H1 (cell line): ENCODE measurements around the gene TFAP2B. TPM values are rescaled to one million over a fixed set of nuclear protein-coding genes. Genes with fewer than 3 reads are reported as not detected.

Experiments used
- CTCF ChIA-PET: fragments of 300-600 bp; sonication (Branson Sonifier 250); formaldehyde crosslinking; loops from one replicate; lab custom pipeline; 2021; ENCODE audit not compliant: partially characterized antibody; lab: Charles Lee
- POLR2A ChIA-PET: fragments of 300-600 bp; sonication (Branson Sonifier 250); formaldehyde crosslinking; loops from one replicate; lab custom pipeline; 2021; ENCODE audit warnings: inconsistent platforms; ENCODE audit not compliant: partially characterized antibody; lab: Charles Lee
- DNase-seq, 2 experiments: peaks; one replicate each; pipeline versions ENCODE4 v3.0.0 to v3.0.0-alpha.2; 2010 to 2022; ENCODE audit warnings: low spot score in 2 of 2, low read depth in 1 of 2, mixed read lengths in 1 of 2
- FAIRE-seq: peaks from 2 replicates; lab custom pipeline; 2011; peaks lifted over from hg19 to GRCh38; lab: Jason Lieb, UNC
- H2AFZ ChIP-seq: 2 replicates; pipeline ENCODE4 v1.8.1; 2012; ENCODE audit warnings: low read length, inconsistent platforms
- H2AK5ac ChIP-seq: 2 replicates; pipeline ENCODE4 v1.6.1; 2013; ENCODE audit warnings: low read depth, low read length
- H2BK120ac ChIP-seq: replicated peaks from 2 replicates; pipeline ENCODE3; 2013; ENCODE audit warnings: low read depth, low read length, inconsistent platforms
- H2BK12ac ChIP-seq: 2 replicates; pipeline ENCODE4 v1.6.1; 2013; ENCODE audit warnings: low read depth, low read length
- H2BK15ac ChIP-seq: 2 replicates; pipeline ENCODE4 v1.6.1; 2013; ENCODE audit warnings: low read length
- H2BK20ac ChIP-seq: 2 replicates; pipeline ENCODE4 v1.6.1; 2013; ENCODE audit warnings: low read length
- H2BK5ac ChIP-seq: 2 replicates; pipeline ENCODE4 v1.6.1; 2013; ENCODE audit warnings: low read depth, low read length
- H3K14ac ChIP-seq: 2 replicates; pipeline ENCODE4 v1.6.1; 2013; ENCODE audit warnings: inconsistent platforms; ENCODE audit not compliant: insufficient read length
- H3K18ac ChIP-seq: 2 replicates; pipeline ENCODE4 v1.6.1; 2013; ENCODE audit warnings: low read length; ENCODE audit errors: extremely low read depth
- H3K23ac ChIP-seq: 2 replicates; pipeline ENCODE4 v1.6.1; 2013; ENCODE audit warnings: inconsistent platforms; ENCODE audit not compliant: insufficient read length
- H3K23me2 ChIP-seq: 2 replicates; pipeline ENCODE4 v1.6.1; 2013; ENCODE audit warnings: low read depth, low read length
- H3K27ac ChIP-seq: 2 replicates; pipeline ENCODE4 v1.6.1; 2011; ENCODE audit warnings: low read depth, low read length, inconsistent platforms
- H3K27me3 ChIP-seq, 4 experiments: replicated peaks in 1 of 4; 1 replicate in 1 of 4; 2 replicates in 3 of 4; pipeline versions ENCODE4 v1.6.1 to v1.8.1; 2011 to 2013; ENCODE audit warnings: low read length in 3 of 4, mild to moderate bottlenecking in 3 of 4, inconsistent platforms in 2 of 4, mixed read lengths in 2 of 4, moderate library complexity in 1 of 4; ENCODE audit not compliant: control insufficient read depth in 3 of 4, insufficient read depth in 3 of 4; ENCODE audit errors: extremely low read depth in 1 of 4
- H3K36me3 ChIP-seq, 4 experiments: 2 replicates each; pipeline versions ENCODE4 v1.6.1 to v1.8.1; 2011 to 2013; ENCODE audit warnings: mild to moderate bottlenecking in 4 of 4, low read length in 3 of 4, moderate library complexity in 2 of 4, control low read depth in 1 of 4, inconsistent platforms in 1 of 4; ENCODE audit not compliant: insufficient read depth in 4 of 4, control insufficient read depth in 2 of 4
- H3K4ac ChIP-seq: replicated peaks from 2 replicates; pipeline ENCODE3; 2013; ENCODE audit warnings: low read length, low read depth, mixed read lengths, inconsistent platforms; ENCODE audit not compliant: insufficient read length
- H3K4me1 ChIP-seq, 4 experiments: replicated peaks in 1 of 4; 1 replicate in 1 of 4; 2 replicates in 3 of 4; pipeline versions ENCODE4 v1.6.1 to v1.8.1; 2011 to 2013; ENCODE audit warnings: low read length in 3 of 4, inconsistent platforms in 2 of 4, mixed read lengths in 1 of 4; ENCODE audit not compliant: insufficient read depth in 4 of 4, control insufficient read depth in 3 of 4
- H3K4me2 ChIP-seq, 2 experiments: 2 replicates each; pipeline versions ENCODE4 v1.6.1 to v1.8.1; 2011 to 2013; ENCODE audit warnings: low read depth in 2 of 2, low read length in 2 of 2, control low read depth in 1 of 2, inconsistent platforms in 1 of 2, mild to moderate bottlenecking in 1 of 2; ENCODE audit not compliant: insufficient read depth in 1 of 2
- H3K4me3 ChIP-seq, 4 experiments: fragments of 200-600, 300-600 bp in 1 of 4; sonication (generic), shearing (Covaris generic), sonication (Bioruptor Twin) in 1 of 4; 2 replicates each; pipeline versions ENCODE4 v1.5.1 to v1.8.1; 2011 to 2016; ENCODE audit warnings: low read length in 4 of 4, low read depth in 3 of 4, control low read depth in 2 of 4, inconsistent platforms in 2 of 4, mild to moderate bottlenecking in 2 of 4, mixed read lengths in 1 of 4, moderate library complexity in 1 of 4; ENCODE audit not compliant: insufficient read depth in 2 of 4; ENCODE audit errors: extremely low read depth in 1 of 4
- H3K56ac ChIP-seq: replicated peaks from 2 replicates; pipeline ENCODE3; 2013; ENCODE audit warnings: low read depth, mild to moderate bottlenecking, mixed read lengths, low read length, inconsistent platforms; ENCODE audit not compliant: insufficient read length
- H3K79me1 ChIP-seq: 2 replicates; pipeline ENCODE4 v1.6.1; 2013; ENCODE audit warnings: low read depth, low read length, control low read depth
- H3K79me2 ChIP-seq, 2 experiments: 2 replicates each; pipeline versions ENCODE4 v1.6.1 to v1.8.1; 2012 to 2013; ENCODE audit warnings: low read length in 2 of 2, mild to moderate bottlenecking in 2 of 2, inconsistent platforms in 1 of 2; ENCODE audit not compliant: insufficient read depth in 2 of 2, control insufficient read depth in 1 of 2
- H3K9ac ChIP-seq, 4 experiments: replicated peaks in 1 of 4; 1 replicate in 1 of 4; 2 replicates in 3 of 4; pipeline versions ENCODE4 v1.6.1 to v1.8.1; 2011 to 2013; ENCODE audit warnings: low read depth in 3 of 4, low read length in 3 of 4, control low read depth in 2 of 4, mild to moderate bottlenecking in 2 of 4, moderate library complexity in 2 of 4, inconsistent platforms in 1 of 4; ENCODE audit errors: extremely low read depth in 1 of 4
- H3K9me3 ChIP-seq, 2 experiments: 2 replicates each; pipeline versions ENCODE4 v1.6.1 to v1.8.1; 2012 to 2013; ENCODE audit warnings: mild to moderate bottlenecking in 2 of 2, moderate library complexity in 2 of 2, control low read depth in 1 of 2, inconsistent platforms in 1 of 2, low read depth in 1 of 2, low read length in 1 of 2, mixed read lengths in 1 of 2; ENCODE audit not compliant: insufficient read depth in 2 of 2
- H4K20me1 ChIP-seq, 2 experiments: replicated peaks in 1 of 2; 2 replicates each; pipeline versions ENCODE3 to v1.8.1; 2011 to 2013; ENCODE audit warnings: inconsistent platforms in 2 of 2, low read length in 2 of 2, mild to moderate bottlenecking in 1 of 2; ENCODE audit not compliant: insufficient read depth in 2 of 2, control insufficient read depth in 1 of 2
- H4K5ac ChIP-seq: 2 replicates; pipeline ENCODE4 v1.6.1; 2013; ENCODE audit warnings: low read length, low read depth, mixed read lengths, inconsistent platforms; ENCODE audit not compliant: insufficient read length
- H4K8ac ChIP-seq: 2 replicates; pipeline ENCODE4 v1.8.0; 2013; ENCODE audit warnings: mild to moderate bottlenecking, moderate library complexity, low read length, inconsistent platforms; ENCODE audit not compliant: insufficient read depth; ENCODE audit errors: extremely low read depth
- H4K91ac ChIP-seq: replicated peaks from 2 replicates; pipeline ENCODE3; 2013; ENCODE audit warnings: low read length, mixed read lengths, inconsistent platforms; ENCODE audit not compliant: insufficient read length
- KDM5A ChIP-seq: fragments of 200-600 bp; IDR thresholded peaks from 2 replicates; pipeline ENCODE4 v1.7.1; 2012; ENCODE audit warnings: mild to moderate bottlenecking, low read length, inconsistent platforms, mixed read lengths
- POU5F1 ChIP-seq: IDR thresholded peaks from 2 replicates; pipeline ENCODE4 v1.6.1; 2011; ENCODE audit warnings: low read depth, mild to moderate bottlenecking, low read length, moderate library complexity
- WGBS, 2 experiments: shearing (Covaris generic) in 1 of 2; methylation state at CpG; one replicate each; pipeline versions ENCODE4 v1.1.6 to v1.1.7; 2013 to 2015; ENCODE audit warnings: low lambda C conversion rate in 2 of 2, mixed read lengths in 2 of 2, inconsistent platforms in 1 of 2, low coverage in 1 of 2, missing lambda C conversion rate in 1 of 2; ENCODE audit not compliant: insufficient replicate concordance in 2 of 2, insufficient coverage in 1 of 2, insufficient read length in 1 of 2; ENCODE audit errors: extremely low coverage in 1 of 2, missing lambda C conversion rate in 1 of 2; 5-methylcytosine and 5-hydroxymethylcytosine counted together
- polyA plus RNA-seq, 7 experiments: library from polyadenylated mRNA; depleted of rRNA in 3 of 7; stranded (reverse) in 5 of 7; unstranded in 2 of 7; fragments of >200 nt in 5 of 7; fragments of 200-250 nt in 2 of 7; gene quantifications; 1 replicate in 5 of 7; 2 replicates in 1 of 7; 4 replicates in 1 of 7; pipeline versions ENCODE4 v1.2.1 to v1.2.3, GENCODE V29; 2011 to 2013; ENCODE audit warnings: missing spikeins in 2 of 7, mixed read lengths in 2 of 7
- total RNA-seq: library from RNA; stranded (reverse); fragmentation: NEBNext Ultra II Directional; extraction: Animal tissue kit (Norgen Biotek cat#: 25700); gene quantifications from 2 replicates; pipeline ENCODE4 v1.2.1, GENCODE V29; 2021
- TF ChIP-seq, protein P1 (sequence below): IDR thresholded peaks from 2 replicates; pipeline ENCODE4 v1.6.1; 2012; ENCODE audit warnings: low read length, inconsistent platforms

Gene TFAP2B
- total and polyA plus RNA-seq, 2 of the 8 experiments (the other 6 are each of a cell fraction or from before 2014, with no cell fraction given), result not detected

- FAIRE-seq (no peak), DNase-seq (no peak)
- POLR2A ChIA-PET, result no interaction called here
- H3K79me2 ChIP-seq, result no peaks in the 10 kb centered on the region
- H3K36me3 ChIP-seq, result no peaks in the 10 kb centered on the region
- H4K5ac ChIP-seq, result no peak overlapping the region
- no peaks in the 10 kb centered on the region; a peak in 1 of 4 replicates for H3K9me3 ChIP-seq
- H3K4ac ChIP-seq, result no peak overlapping the region
- 5% methylated on average over 1 of the region's 1 CpG; no CpG with 5 or more reads in 1 of the 2 experiments for WGBS, 2 experiments
- no peak overlapping the region for H3K56ac ChIP-seq
- no peak overlapping the region for H2BK20ac ChIP-seq
- H3K14ac ChIP-seq, result no peak overlapping the region
- no peak overlapping the region for H2BK5ac ChIP-seq
- H3K79me1 ChIP-seq, result no peaks in the 10 kb centered on the region
- no peak overlapping the region for H2BK12ac ChIP-seq
- H3K4me1 ChIP-seq, result no peaks in the 10 kb centered on the region
- H2AK5ac ChIP-seq, result no peak overlapping the region
- H4K20me1 ChIP-seq, result no peaks in the 10 kb centered on the region
- no peak overlapping the region for H3K4me3 ChIP-seq
- no peak overlapping the region for H2AFZ ChIP-seq
- H2BK120ac ChIP-seq, result no peak overlapping the region
- CTCF ChIA-PET, result no interaction called here
- H2BK15ac ChIP-seq, result no peak overlapping the region
- no peaks in the 10 kb centered on the region for H3K27me3 ChIP-seq
- H3K9ac ChIP-seq, result no peak overlapping the region
- H3K27ac ChIP-seq, result no peak overlapping the region
- H3K23me2 ChIP-seq, result no peaks in the 10 kb centered on the region
- no peak overlapping the region for H4K8ac ChIP-seq
- H4K91ac ChIP-seq, result no peak overlapping the region
- no peak overlapping the region for H3K4me2 ChIP-seq
- no peak overlapping the region for H3K18ac ChIP-seq
- H3K23ac ChIP-seq, result no peak overlapping the region
- TF ChIP-seq KDM5A, result no peak
- TF ChIP-seq, protein P1, sequence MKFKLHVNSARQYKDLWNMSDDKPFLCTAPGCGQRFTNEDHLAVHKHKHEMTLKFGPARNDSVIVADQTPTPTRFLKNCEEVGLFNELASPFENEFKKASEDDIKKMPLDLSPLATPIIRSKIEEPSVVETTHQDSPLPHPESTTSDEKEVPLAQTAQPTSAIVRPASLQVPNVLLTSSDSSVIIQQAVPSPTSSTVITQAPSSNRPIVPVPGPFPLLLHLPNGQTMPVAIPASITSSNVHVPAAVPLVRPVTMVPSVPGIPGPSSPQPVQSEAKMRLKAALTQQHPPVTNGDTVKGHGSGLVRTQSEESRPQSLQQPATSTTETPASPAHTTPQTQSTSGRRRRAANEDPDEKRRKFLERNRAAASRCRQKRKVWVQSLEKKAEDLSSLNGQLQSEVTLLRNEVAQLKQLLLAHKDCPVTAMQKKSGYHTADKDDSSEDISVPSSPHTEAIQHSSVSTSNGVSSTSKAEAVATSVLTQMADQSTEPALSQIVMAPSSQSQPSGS, result no peak
- no peak for TF ChIP-seq POU5F1
These were observed 43.0 kb downstream of the TFAP2B start for GRCh38 chr6:50861692-50862091.
